Globus pallidus (tissue), 1 donor: Measurements from ENCODE around the gene HS3ST3A1.
"Not testable (repeated sequence)": the region's sequence is repeated elsewhere in the genome, so short reads cannot be mapped to it uniquely, and the experiment has no call there.

Experiments used
- DNase-seq: peaks from one replicate; pipeline ENCODE4 v3.0.0-alpha.2; 2015; ENCODE audit warnings: low spot score

The HS3ST3A1 gene

GRCh38 chr17:13538841-13539411, 62.8 kb downstream of the HS3ST3A1 start:
- DNase-seq: no peak

- no peak for DNase-seq
Measured at GRCh38 chr17:13537871-13538643, 63.7 kb downstream of the HS3ST3A1 start.

GRCh38 chr17:13537167-13537731, 64.5 kb downstream of the HS3ST3A1 start:
- no peak for DNase-seq

- DNase-seq: no peak
Measured at GRCh38 chr17:13534946-13535345, 66.8 kb downstream of the HS3ST3A1 start.

GRCh38 chr17:13531721-13532120, 70.0 kb downstream of the HS3ST3A1 start:
- DNase-seq: no peak

- DNase-seq: no peak
Measured at GRCh38 chr17:13525876-13526275, 75.9 kb downstream of the HS3ST3A1 start.

- DNase-seq: no peak
Measured at GRCh38 chr17:13523164-13523563, 78.6 kb downstream of the HS3ST3A1 start.

- DNase-seq: no peak
Measured at GRCh38 chr17:13522749-13523148, 79.0 kb downstream of the HS3ST3A1 start.

GRCh38 chr17:13521784-13522183, 79.9 kb downstream of the HS3ST3A1 start:
- DNase-seq: no peak

- no peak for DNase-seq
Measured at GRCh38 chr17:13520899-13521572, 80.7 kb downstream of the HS3ST3A1 start.

GRCh38 chr17:13518261-13519000, 83.3 kb downstream of the HS3ST3A1 start:
- no peak for DNase-seq

- no peak for DNase-seq
Measured at GRCh38 chr17:13513039-13513405, 88.7 kb downstream of the HS3ST3A1 start.

- DNase-seq: no peak
Measured at GRCh38 chr17:13510062-13510461, 91.7 kb downstream of the HS3ST3A1 start.

- no peak for DNase-seq
Measured at GRCh38 chr17:13509527-13509926, 92.2 kb downstream of the HS3ST3A1 start.

- no peak for DNase-seq
Measured at GRCh38 chr17:13508896-13509295, 92.8 kb downstream of the HS3ST3A1 start.

GRCh38 chr17:13503526-13503925, 98.2 kb downstream of the HS3ST3A1 start:
- DNase-seq: no peak

- DNase-seq: no peak
Measured at GRCh38 chr17:13502263-13502662, 99.5 kb downstream of the HS3ST3A1 start.

GRCh38 chr17:13500947-13501346, 100.8 kb downstream of the HS3ST3A1 start:
- DNase-seq: no peak

- no peak for DNase-seq
Measured at GRCh38 chr17:13498184-13498583, 103.5 kb downstream of the HS3ST3A1 start.

GRCh38 chr17:13496553-13497056, 105.1 kb downstream of the HS3ST3A1 start:
- DNase-seq: not testable (repeated sequence)

- no peak for DNase-seq
Measured at GRCh38 chr17:13495423-13495822, 106.3 kb downstream of the HS3ST3A1 start.

- no peak for DNase-seq
Measured at GRCh38 chr17:13492737-13493122, 109.0 kb downstream of the HS3ST3A1 start.
